GM21526 (cell line): ENCODE data around the gene SPTLC2.
"Not testable (repeated sequence)": the region's sequence is repeated elsewhere in the genome, so short reads cannot be mapped to it uniquely, and the experiment has no call there.

ENCODE experiments used
- ATAC-seq: cut with Tn5 transposase; IDR thresholded peaks from one replicate; pipeline ENCODE4 v1.9.1; 2021; ENCODE audit warnings: moderate library complexity; ENCODE audit not compliant: unreplicated experiment, low FRiP score

The SPTLC2 gene

GRCh38 chr14:77590845-77591485 lies 25.5 kb downstream of the SPTLC2 start:
- no peak for ATAC-seq

DNA sequence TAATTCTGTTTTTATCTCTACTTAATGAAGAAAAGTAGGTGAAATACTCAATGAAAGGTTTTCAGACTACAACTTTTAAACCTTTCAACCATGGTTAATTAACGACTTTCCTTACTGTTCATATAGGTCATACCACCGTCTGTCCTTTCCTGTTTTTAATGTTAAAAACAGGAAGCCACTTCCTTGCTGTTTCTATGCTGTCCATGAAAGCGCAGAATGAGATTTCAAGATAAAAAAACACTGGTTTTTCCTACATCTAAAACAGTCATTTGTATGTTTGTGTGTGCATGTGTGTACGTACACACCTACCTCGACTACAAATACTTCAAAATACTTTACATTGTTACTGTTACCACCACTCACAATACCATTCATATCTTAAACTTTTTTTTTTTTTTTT lies 27.3 kb downstream of the SPTLC2 start:
- ATAC-seq: no peak

DNA sequence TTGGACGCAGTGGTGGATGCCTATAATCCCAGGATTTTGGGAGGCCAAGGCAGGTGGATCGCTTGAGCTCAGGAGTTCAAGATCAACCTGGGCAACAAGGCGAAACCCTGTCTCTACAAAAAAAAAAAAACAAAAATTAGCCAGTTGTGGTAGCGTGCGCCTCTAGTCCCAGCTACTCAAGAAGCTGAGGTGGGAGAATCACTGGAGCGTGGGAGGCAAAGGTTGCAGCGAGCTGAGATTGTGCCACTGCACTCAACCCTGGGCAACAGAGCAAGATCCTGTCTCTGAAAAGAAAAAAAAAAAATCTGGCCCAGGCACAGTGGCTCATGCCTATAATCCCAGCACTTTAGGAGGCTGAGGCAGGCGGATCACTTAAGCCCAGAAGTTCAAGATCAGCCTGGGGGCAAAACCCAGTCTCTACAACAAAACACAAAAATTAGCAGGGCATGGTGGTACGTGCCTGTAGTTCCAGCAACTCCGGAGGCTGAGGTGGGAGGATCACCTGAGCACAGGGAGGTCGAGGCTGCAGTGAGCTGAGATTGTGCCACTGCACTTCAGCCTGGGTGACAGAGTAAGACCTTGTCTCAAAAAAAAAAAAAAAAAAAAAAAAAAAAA lies 27.9 kb downstream of the SPTLC2 start:
- not testable (repeated sequence) for ATAC-seq

GRCh38 chr14:77585385-77585784 lies 31.1 kb downstream of the SPTLC2 start:
- no peak for ATAC-seq

GRCh38 chr14:77584809-77585208 lies 31.6 kb downstream of the SPTLC2 start:
- no peak for ATAC-seq

DNA sequence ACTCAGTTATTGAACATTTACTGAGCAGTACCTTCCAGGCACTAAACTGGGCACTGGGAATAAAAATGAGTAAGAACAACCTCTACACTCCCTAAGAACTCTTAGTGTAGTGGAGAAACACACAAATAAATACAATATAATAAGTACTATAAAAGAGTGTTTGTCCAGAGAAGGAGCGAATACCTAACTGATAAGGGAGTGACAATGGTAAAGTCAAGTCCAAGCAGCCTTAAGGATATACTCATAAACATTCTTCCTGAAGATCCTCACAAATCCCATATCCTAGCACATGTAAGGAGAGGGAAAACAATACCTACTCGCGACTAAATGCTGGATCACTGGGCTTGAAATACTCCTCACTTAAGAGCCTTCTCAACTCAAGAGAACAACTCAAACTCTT lies 32.8 kb downstream of the SPTLC2 start:
- ATAC-seq: no peak

- ATAC-seq: no peak
Measured at GRCh38 chr14:77582511-77582910, 33.9 kb downstream of the SPTLC2 start.

DNA sequence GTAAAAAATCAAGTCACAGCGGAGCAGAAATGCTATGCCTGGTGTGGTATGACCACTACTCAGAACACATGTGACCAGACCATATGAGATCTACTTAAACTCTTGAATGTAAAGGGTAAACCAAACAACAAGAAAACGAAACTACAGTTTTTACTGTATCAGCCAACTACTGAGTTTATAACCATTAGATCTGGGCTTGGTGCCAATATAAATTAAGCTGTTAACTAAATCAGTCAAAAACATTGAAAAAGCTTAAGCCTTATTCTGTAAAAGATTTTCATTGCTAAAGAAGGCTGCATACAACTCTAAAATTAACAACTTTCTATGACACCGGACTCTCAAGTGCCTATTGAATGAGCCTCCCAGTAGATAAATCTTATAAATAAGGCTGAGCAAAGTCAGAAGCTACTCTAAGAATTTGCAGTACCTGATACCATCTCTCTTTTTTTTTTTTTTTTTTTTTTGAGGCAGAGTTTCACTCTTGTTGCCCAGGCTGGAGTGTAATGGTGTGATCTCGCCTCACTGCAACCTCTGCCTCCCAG lies 35.4 kb downstream of the SPTLC2 start:
- peak; percentile 94 for ATAC-seq

DNA sequence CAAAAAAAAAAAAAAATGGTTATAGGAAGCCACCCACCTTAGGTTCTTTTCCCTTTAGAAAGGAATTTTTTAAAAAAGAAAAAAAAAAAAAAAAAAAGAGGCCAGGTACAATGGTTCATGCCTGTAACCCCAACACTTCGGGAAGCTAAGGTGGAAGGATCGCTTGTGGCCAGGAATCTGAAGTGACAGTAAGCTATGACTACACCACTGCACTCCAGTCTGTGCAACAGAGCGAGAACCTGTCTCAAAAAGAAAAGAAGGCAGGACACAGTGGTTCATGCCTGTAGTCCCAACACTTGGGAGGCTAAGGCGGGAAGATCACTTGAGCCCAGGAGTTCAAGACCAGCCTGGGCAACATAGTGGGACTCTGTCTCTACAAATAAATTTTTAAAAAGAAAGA lies 36.0 kb downstream of the SPTLC2 start:
- ATAC-seq: no peak

DNA sequence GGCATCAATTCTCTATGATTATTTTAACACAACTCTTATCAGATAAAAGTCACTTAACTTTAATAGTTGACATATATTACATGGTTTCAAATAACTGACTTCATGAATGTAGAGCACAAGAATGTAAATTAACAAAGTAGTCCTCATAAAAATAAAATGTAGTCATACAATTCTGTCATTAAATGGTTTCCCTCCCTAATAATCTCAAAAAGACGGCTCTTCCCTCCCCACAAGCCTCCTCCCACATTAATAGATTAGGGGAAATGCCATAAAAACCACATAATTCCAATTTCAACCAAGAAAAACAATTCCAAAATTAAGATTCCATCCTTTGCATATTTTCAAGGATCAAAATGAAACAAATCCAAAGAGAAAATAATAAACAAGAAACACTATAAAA lies 36.7 kb downstream of the SPTLC2 start:
- no peak for ATAC-seq

DNA sequence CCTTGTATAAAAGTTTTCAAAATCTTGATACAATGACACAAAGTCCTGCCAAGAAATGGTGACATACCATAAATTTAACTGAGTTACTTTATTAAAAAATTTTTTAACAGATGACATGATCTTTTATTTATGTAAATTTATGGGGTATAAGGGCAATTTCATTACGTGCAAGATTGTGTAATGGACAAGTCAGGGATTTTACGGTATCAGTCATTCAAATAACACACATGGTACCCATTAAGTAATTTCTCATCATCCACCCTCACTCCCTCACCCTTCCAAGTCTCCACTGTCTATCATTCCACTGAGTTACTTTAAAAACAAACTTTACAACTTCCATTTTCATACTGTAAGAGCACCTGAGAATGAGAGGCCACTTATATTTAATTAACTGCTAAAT lies 37.4 kb downstream of the SPTLC2 start:
- no peak for ATAC-seq

DNA sequence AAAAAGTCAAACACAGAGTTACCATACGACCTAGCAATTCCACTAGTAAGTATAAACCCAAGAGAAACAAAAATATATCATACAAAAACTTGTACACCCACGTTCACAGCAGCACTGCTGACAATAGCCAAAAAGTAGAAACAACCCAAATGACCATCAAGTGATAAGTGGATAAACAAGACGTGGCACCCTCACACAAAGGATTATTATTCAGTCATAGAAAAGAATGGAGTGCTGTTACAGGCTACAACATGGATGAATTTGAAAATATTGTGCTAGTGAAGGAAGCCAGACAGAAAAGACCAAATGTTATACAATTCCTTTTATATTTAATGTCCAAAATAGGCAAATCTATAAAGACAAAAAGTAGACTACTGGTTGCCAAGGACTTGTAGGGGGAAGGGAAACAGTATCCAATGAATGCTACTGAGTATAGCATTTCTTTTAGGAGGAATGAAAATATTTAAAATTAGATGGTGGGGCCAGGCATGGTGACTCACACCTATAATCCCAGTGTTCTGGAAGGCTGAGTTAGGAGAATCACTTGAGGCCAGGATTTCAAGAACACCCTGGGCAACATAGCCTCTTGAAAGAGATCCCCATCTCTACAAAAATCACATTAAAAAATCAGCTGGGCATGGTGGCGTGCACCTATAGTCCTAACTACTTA lies 41.9 kb downstream of the SPTLC2 start:
- no peak for ATAC-seq

DNA sequence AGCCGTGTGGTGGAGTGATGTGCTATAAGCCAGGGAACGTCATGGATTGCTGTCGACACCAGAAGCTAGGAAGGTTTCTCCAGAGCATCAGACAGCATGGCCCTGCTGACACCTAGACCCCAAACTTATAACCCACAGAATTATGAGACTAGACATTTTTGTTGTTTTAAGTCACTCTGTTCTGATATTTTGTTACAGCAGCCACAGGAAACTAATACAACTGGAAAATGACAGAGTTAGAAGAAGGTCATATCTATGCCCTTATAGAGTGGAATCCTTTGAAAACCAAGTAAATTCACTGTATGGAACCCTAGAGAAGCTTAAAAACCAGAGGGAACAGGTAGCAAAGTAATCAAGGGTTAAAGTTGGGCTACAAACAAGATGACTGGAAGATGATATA lies 42.5 kb downstream of the SPTLC2 start:
- no peak for ATAC-seq

DNA sequence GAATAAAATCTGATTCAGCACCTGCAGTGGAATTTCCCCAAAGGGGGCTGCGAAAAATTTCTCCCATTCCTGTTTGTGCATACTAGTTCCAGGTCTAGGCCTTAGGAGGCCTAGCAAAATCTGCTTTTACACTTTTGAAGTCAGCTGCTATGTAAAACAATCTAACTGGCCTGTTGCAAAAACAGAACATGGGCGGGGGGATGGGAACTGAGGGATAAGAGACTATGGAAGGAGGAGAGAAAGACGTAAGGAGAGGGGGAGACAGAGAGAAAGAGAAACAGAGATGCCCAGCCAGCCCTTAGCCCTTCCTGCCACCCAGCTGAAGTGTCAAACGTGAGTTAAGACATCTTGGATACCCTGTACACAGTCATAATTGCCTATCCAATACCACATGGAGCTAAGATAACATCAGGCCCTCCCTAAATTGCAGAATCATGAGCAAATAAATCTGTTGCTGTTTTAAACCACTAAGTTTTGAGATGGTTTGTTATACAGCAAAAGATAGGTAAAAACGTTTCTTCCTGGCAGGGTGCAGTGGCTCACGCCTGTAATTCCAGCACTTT lies 45.6 kb downstream of the SPTLC2 start:
- ATAC-seq: no peak

- ATAC-seq: no peak
Measured at GRCh38 chr14:77565994-77566305, 50.5 kb downstream of the SPTLC2 start.

GRCh38 chr14:77565289-77565993 lies 51.0 kb downstream of the SPTLC2 start:
- ATAC-seq: no peak

DNA sequence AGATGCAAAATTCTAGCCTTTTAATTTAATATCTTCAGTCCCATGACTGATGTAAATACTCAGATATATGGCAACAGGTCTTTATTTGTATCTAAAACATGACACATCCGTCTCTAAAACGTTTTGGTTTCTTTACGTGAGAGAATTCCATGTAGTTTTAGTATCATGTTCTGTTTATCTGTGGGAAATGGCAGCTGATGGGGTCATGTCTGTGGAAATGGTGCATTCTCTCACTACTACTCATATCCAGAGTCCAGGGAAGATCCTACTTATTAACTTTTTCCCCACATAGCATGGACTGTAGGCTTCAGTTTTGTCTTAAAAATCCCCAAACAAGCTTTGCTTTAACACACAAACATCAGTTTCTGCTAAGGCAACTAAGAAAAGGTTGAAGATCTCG lies 53.8 kb downstream of the SPTLC2 start:
- ATAC-seq: no peak

- ATAC-seq: no peak
Measured at GRCh38 chr14:77561881-77562280, 54.6 kb downstream of the SPTLC2 start.

GRCh38 chr14:77559381-77559780 lies 57.1 kb downstream of the SPTLC2 start:
- ATAC-seq: no peak

GRCh38 chr14:77557391-77557790 lies 59.0 kb downstream of the SPTLC2 start:
- ATAC-seq: no peak

DNA sequence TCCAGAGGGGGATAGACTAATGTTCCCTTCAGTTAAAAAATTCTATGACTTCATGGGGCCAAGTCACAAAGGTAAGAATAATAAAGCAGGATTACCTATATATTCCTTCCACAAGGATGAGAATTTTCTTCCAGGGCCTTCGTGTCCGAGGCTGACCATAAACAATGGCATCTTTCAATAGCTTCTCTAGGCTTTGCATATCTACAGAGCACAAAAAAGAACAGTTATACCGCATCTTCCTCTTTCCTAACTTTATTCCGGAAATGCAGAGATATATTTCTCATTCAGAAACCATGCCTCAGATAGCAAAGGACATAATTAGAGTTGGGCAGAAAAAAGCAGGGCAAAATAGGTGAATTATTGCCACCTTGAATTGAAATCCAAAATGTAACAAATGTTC lies 59.5 kb downstream of the SPTLC2 start:
- no peak for ATAC-seq
